ENCODE measurements around the gene DOK5. TPM values are rescaled to one million over a fixed set of nuclear protein-coding genes. Genes with fewer than 3 reads are reported as not detected.

The DOK5 gene
- total and polyA plus RNA-seq, 2 of the 8 experiments (the other 6 are each of a cell fraction or from before 2014, with no cell fraction given): 8.9 to 15.0 TPM

GRCh38 chr20:54535746-54536145, 60.4 kb downstream of the DOK5 start:
- POLR2A ChIA-PET (ENCODE audit: partially characterized antibody): no interaction called here
- H2BK5ac ChIP-seq (ENCODE audit: low read depth, low read length): no peak overlapping the region
- H3K36me3 ChIP-seq (ENCODE audit: control insufficient read depth in 2 of 4, insufficient read depth in 4 of 4, low read length in 3 of 4): no peaks in the 10 kb centered on the region
- no peak overlapping the region for H3K14ac ChIP-seq (ENCODE audit: insufficient read length)
- H3K27ac ChIP-seq (ENCODE audit: low read depth, low read length): no peak overlapping the region
- H2BK120ac ChIP-seq (replicated peaks; ENCODE audit: low read depth, low read length): no peak overlapping the region
- FAIRE-seq (no peak), DNase-seq (ENCODE audit: low read depth in 1 of 2, low spot score in 2 of 2) (no peak)
- H3K9ac ChIP-seq (replicated peaks in 1 of 4; ENCODE audit: extremely low read depth in 1 of 4, low read depth in 3 of 4, low read length in 3 of 4): no peak overlapping the region
- H3K79me1 ChIP-seq (ENCODE audit: low read depth, low read length): no peaks in the 10 kb centered on the region
- H3K23me2 ChIP-seq (ENCODE audit: low read depth, low read length): no peaks in the 10 kb centered on the region
- no peaks in the 10 kb centered on the region for H3K9me3 ChIP-seq (ENCODE audit: insufficient read depth in 2 of 2, low read depth in 1 of 2, low read length in 1 of 2)
- TF ChIP-seq SIX5 (IDR thresholded peaks at IDR 0.05; ENCODE audit: low read depth, low read length) (no peak), TBP (IDR thresholded peaks at IDR 0.05; ENCODE audit: low read depth, low read length) (no peak), CBX5 (IDR thresholded peaks at IDR 0.05; ENCODE audit: low read depth, low read length) (no peak), ZNF274 (IDR thresholded peaks at IDR 0.05; ENCODE audit: borderline replicate concordance, extremely low read depth, low read length) (no peak), FOSL1 (IDR thresholded peaks at IDR 0.05; ENCODE audit: insufficient read depth, low read depth, low read length) (no peak), ASH2L (IDR thresholded peaks at IDR 0.05; ENCODE audit: low read length) (no peak), YY1 (IDR thresholded peaks at IDR 0.05; ENCODE audit: low read depth, low read length) (no peak), RNF2 (IDR thresholded peaks at IDR 0.05; ENCODE audit: borderline replicate concordance, low read depth, low read length, missing control alignments, poor library complexity, severe bottlenecking) (no peak), BACH1 (IDR thresholded peaks at IDR 0.05; ENCODE audit: low read length) (no peak), POU5F1 (IDR thresholded peaks at IDR 0.05; ENCODE audit: low read depth, low read length) (no peak), JUN (IDR thresholded peaks at IDR 0.05; ENCODE audit: low read depth, low read length) (no peak), SP1 (IDR thresholded peaks at IDR 0.05; ENCODE audit: low read depth, low read length) (no peak), SAP30 (IDR thresholded peaks at IDR 0.05; ENCODE audit: insufficient read depth, insufficient replicate concordance, low read length) (no peak), POLR2A (IDR thresholded peaks at IDR 0.05; ENCODE audit: control extremely low read depth in 1 of 2, low read depth in 2 of 2, low read length in 2 of 2) (no peak), JUND (IDR thresholded peaks at IDR 0.05; ENCODE audit: low read length) (no peak), TAF1 (IDR thresholded peaks at IDR 0.05; ENCODE audit: low read depth, low read length) (no peak)
- TF ChIP-seq, protein P1, sequence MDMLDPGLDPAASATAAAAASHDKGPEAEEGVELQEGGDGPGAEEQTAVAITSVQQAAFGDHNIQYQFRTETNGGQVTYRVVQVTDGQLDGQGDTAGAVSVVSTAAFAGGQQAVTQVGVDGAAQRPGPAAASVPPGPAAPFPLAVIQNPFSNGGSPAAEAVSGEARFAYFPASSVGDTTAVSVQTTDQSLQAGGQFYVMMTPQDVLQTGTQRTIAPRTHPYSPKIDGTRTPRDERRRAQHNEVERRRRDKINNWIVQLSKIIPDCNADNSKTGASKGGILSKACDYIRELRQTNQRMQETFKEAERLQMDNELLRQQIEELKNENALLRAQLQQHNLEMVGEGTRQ (IDR thresholded peaks at IDR 0.05; ENCODE audit: low read length): no peak
- no peak overlapping the region for H2AK5ac ChIP-seq (ENCODE audit: low read depth, low read length)
- H2BK12ac ChIP-seq (ENCODE audit: low read depth, low read length): no peak overlapping the region
- no peaks in the 10 kb centered on the region for H3K27me3 ChIP-seq (replicated peaks in 1 of 4; ENCODE audit: control insufficient read depth in 3 of 4, extremely low read depth in 1 of 4, insufficient read depth in 3 of 4, low read length in 3 of 4)
- no peak overlapping the region for H3K4ac ChIP-seq (replicated peaks; ENCODE audit: insufficient read length, low read depth, low read length)
- H3K4me3 ChIP-seq (ENCODE audit: extremely low read depth in 1 of 4, insufficient read depth in 2 of 4, low read depth in 3 of 4, low read length in 4 of 4): no peak overlapping the region
- H4K91ac ChIP-seq (replicated peaks; ENCODE audit: insufficient read length, low read length): no peak overlapping the region
- no peak overlapping the region for H4K8ac ChIP-seq (ENCODE audit: extremely low read depth, insufficient read depth, low read length)
- no peaks in the 10 kb centered on the region for H3K4me1 ChIP-seq (replicated peaks in 1 of 4; ENCODE audit: control insufficient read depth in 3 of 4, insufficient read depth in 4 of 4, low read length in 3 of 4)
- H2AFZ ChIP-seq (ENCODE audit: low read length): no peak overlapping the region
- no peaks in the 10 kb centered on the region for H4K20me1 ChIP-seq (replicated peaks in 1 of 2; ENCODE audit: control insufficient read depth in 1 of 2, insufficient read depth in 2 of 2, low read length in 2 of 2)
- H2BK15ac ChIP-seq (ENCODE audit: low read length): no peak overlapping the region
- H3K79me2 ChIP-seq (ENCODE audit: control insufficient read depth in 1 of 2, insufficient read depth in 2 of 2, low read length in 2 of 2): no peaks in the 10 kb centered on the region
- H3K18ac ChIP-seq (ENCODE audit: extremely low read depth, low read length): no peak overlapping the region
- CTCF ChIA-PET (ENCODE audit: partially characterized antibody): no interaction called here
- no peak overlapping the region for H3K56ac ChIP-seq (replicated peaks; ENCODE audit: insufficient read length, low read depth, low read length)
- H3K23ac ChIP-seq (ENCODE audit: insufficient read length): no peak overlapping the region
- no peak overlapping the region for H4K5ac ChIP-seq (ENCODE audit: insufficient read length, low read depth, low read length)
- no peak overlapping the region for H2BK20ac ChIP-seq (ENCODE audit: low read length)
- no peak overlapping the region for H3K4me2 ChIP-seq (ENCODE audit: insufficient read depth in 1 of 2, low read depth in 2 of 2, low read length in 2 of 2)
